ENCODE data around the gene RNPEP.
"Not testable (repeated sequence)": the region's sequence is repeated elsewhere in the genome, so short reads cannot be mapped to it uniquely, and the experiment has no call there.

RNPEP gene

GRCh38 chr1:201962382-201962781 is 20.1 kb upstream of the RNPEP start:
- DNase-seq (ENCODE audit: low read depth), result not testable (repeated sequence)

- DNase-seq (ENCODE audit: low read depth), result no peak
Measured at GRCh38 chr1:201964261-201964660, 18.2 kb upstream of the RNPEP start.

GRCh38 chr1:201966171-201966570 is 16.3 kb upstream of the RNPEP start:
- no peak for DNase-seq (ENCODE audit: low read depth)

GRCh38 chr1:201968202-201968925 is 14.1 kb upstream of the RNPEP start:
- no peak for DNase-seq (ENCODE audit: low read depth)

GRCh38 chr1:201970334-201971159 is 11.9 kb upstream of the RNPEP start:
- no peak for DNase-seq (ENCODE audit: low read depth)

GRCh38 chr1:201982082-201982622 is 296 bp upstream of the RNPEP start:
- no peak for DNase-seq (ENCODE audit: low read depth)

GRCh38 chr1:201983380-201983805 is 945 bp downstream of the RNPEP start:
- DNase-seq (ENCODE audit: low read depth), result no peak

- DNase-seq (ENCODE audit: low read depth), result no peak
Measured at GRCh38 chr1:201984446-201984845, 2.0 kb downstream of the RNPEP start.

- DNase-seq (ENCODE audit: low read depth), result no peak
Measured at GRCh38 chr1:201985355-201985754, 2.9 kb downstream of the RNPEP start.

GRCh38 chr1:201988601-201989000 is 6.2 kb downstream of the RNPEP start:
- DNase-seq (ENCODE audit: low read depth), result no peak

- no peak for DNase-seq (ENCODE audit: low read depth)
Measured at GRCh38 chr1:201989354-201990128, 7.1 kb downstream of the RNPEP start.

GRCh38 chr1:201990427-201990826 is 8.0 kb downstream of the RNPEP start:
- no peak for DNase-seq (ENCODE audit: low read depth)

GRCh38 chr1:201999625-202000238 is 17.3 kb downstream of the RNPEP start:
- no peak for DNase-seq (ENCODE audit: low read depth)

GRCh38 chr1:202002507-202002906 is 20.1 kb downstream of the RNPEP start:
- no peak for DNase-seq (ENCODE audit: low read depth)

GRCh38 chr1:202004711-202005110 is 22.3 kb downstream of the RNPEP start:
- no peak for DNase-seq (ENCODE audit: low read depth)

GRCh38 chr1:202005958-202006357 is 23.5 kb downstream of the RNPEP start:
- DNase-seq (ENCODE audit: low read depth), result no peak

GRCh38 chr1:202007304-202007703 is 24.9 kb downstream of the RNPEP start:
- no peak for DNase-seq (ENCODE audit: low read depth)

GRCh38 chr1:202007805-202008489 is 25.5 kb downstream of the RNPEP start:
- DNase-seq (ENCODE audit: low read depth), result no peak

- DNase-seq (ENCODE audit: low read depth), result no peak
Measured at GRCh38 chr1:202009326-202010179, 27.1 kb downstream of the RNPEP start.

Measured in non-pigmented ciliary epithelial cell (primary cell).